Suppressor macrophage treated with lipopolysaccharide for 1 hour (primary cell): Measurements from ENCODE around the gene OR52E4.
A peak's percentile ranks its signal among the peaks of the same experiment; 100 is the strongest.

Experiments used
- DNase-seq, 3 donors: peaks; one replicate each; pipeline ENCODE4 v3.0.0-alpha.2; 2020 to 2022

OR52E4 gene

DNA sequence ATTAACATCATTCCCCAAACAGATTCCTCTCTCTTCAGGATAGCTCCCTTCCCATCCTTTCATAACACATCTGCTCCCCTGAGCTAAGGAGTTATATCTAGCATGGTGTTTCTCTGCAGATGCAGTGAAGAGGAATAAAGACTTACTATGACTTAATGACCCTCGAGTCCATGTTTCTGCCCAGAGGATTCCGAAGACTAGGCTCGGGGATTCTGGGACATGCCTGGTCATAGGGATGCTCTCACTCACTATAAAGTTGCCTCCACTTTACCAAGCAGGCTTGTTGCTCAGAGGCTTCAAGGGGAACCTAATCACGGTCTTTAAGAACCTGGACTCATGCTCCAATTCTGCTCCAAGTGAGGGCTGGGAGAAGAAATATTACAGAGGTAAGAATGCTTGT, at the start of gene OR52E4:
Gene OR52E4, plus strand, starts transcription at position 301 of the 400 bp plus-strand sequence. CDS start 3,664 bp downstream, outside the sequence.
- no peak for DNase-seq

DNA sequence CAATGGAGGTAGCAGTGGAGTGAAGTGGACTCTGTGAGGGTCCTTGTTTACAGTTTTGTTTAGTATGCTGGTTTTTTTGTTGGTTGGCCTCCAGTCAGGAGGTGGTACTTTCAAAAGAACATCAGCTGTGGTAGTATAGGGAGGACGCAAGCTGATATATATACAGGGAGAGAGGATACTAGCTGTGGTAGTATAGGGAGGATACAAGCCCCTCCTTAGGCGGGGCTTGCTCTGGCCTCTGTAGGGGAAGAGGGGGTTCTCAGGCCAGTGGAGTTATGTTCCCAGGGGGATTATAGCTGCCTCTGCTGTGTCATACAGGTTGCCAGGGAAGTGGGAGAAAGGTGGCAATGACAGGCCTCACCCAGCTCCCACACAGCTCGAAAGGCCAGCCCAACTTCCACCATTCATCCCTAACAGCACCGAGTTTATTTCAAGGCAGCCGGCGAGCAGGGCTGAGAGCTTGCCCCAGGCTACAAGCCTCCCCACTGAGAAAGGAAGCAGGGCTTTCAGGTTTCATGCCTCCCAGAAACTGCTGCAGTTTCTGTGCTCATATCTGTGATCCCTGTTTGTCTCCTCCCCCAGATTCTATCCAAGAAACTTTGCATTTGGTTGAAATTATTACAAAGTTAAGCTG, 49.1 kb upstream of the OR52E4 start:
- DNase-seq: no peak

DNA sequence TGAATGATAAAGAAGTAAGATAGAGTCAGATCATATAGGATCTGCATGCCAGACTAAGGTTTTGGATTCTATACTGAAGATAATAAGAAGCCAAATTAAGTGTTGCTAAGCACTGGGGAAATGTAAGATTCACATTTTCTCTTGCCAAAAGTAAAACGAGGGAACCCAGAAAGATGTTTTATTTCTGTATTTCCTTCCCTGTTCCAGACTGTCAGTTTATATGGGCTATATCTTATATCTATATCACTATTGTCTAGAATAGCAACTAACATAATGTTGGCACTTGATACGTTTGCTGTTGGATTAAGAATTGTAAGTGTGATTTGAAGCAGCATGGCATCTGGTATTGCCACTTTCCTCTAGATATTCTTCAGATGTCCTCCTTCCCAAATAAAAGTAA, 47.0 kb upstream of the OR52E4 start:
- no peak for DNase-seq

DNA sequence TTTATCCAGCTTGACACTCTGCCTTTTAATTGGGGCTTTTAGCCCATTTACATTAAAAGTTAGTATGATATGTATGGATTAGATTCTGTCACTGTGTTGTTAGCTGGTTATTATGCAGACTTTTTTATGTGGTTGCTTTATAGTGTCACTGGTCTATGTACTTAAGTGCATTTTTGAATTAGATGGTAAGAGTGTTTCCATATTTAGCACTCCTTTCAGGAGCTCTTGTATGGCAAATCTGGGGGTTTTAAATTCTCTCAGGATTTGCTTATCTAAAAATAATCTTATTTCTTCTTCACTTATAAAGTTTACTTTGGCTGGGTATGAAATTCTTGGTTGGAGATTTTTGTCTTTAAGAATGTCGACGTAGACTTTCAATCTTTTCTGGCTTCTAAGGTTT, 42.7 kb upstream of the OR52E4 start:
- DNase-seq: no peak

DNA sequence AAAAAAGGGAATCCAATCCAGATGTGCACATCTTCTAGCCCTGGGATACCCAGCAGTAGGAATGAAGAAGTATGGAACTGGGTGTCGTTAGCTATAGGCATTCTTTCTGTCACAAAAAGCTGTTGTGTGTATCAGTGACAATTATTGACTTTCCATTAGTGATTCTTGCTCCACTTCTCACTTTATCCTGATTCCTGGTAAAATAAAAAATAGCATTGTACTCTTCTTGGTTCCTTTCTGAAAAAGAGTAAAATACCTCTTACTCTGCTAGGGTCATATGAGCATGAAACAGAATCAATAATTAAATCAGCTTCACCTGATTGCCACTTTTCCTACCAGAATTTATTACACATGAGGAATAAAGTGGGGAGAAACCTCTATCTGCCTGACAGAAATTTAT, 38.6 kb upstream of the OR52E4 start, which contains the start of gene OR52E6:
Gene OR52E6, minus strand, starts transcription at position 101 of the 400 bp plus-strand sequence. Its CDS starts 0 bp downstream, at position 101.
- no peak for DNase-seq

DNA sequence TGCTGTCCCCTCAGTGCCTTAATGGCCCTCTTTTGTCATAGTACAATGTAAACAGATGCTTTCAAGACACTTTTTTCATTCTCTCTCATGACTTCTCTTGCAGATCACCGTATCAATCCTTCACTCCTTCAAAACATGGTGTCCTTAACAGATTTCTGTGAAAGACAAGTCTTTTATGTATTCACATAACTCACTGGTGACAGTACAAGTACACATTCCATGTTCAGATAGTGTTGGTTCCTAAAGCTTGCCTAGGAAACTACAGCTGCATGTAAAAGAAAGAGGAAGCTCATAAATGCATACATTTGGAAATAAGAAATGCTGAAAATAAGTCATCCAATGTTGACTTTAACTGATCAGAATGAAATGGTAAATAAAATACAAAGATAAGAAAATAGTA, 33.7 kb upstream of the OR52E4 start:
- no peak for DNase-seq

DNA sequence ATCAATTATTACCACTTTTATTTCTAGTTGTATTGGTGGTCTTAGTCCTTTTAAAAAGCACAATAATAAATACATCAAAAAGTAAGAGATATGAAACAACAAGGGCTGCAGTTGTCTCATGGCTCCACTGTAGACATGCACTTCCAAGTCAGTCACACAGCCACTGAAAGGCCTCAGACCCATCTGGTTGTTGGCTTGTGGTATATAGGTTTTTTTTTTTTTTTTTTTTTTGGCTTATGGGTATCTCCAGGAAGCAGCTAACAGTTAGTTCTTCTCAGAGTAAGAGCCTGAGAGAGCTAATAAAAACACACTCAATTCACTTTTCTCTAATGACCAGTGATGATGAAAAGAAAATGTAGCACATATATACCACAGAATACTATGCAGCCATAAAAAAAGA, 32.7 kb upstream of the OR52E4 start:
- no peak for DNase-seq

DNA sequence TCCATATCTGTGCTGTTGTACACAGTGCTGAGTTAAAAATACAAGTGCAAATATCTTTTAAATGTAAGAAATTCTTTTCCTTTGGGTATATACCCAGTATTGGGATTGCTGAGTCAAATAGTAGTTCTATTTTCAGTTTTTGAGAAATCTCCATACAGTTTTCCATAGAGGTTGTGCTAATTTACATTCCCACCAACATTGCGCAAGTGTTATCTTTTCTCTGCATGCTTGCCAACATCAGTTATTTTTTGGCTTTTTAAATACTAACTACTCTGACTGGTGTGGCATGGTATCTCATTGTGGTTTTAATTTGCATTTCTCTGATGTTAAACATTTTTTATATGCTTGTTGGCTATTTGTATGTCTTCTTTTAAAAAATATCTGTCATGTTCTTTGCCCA, 29.4 kb upstream of the OR52E4 start:
- DNase-seq: no peak

DNA sequence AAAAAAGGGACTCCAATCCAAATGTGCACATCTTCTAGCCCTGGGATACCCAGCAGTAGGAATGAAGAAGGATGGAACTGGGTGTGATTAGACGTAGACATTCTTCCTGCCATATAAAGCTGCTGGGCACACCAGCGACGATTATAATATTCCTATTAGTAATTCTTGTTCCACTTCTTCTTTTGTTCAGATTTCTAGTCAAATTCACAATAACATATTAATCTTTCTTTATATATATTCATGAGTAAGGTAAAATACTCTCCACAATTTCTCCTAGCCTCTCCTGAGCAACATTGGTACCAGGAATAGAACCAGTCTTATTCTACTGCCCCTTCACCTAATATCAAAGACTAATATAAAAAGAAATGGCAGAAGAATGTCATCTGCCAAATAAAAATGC, 22.8 kb upstream of the OR52E4 start, which contains the start of gene OR52E8:
Gene OR52E8, minus strand, starts transcription at position 101 of the 400 bp plus-strand sequence. Its CDS starts 0 bp downstream, at position 101.
- no peak for DNase-seq

DNA sequence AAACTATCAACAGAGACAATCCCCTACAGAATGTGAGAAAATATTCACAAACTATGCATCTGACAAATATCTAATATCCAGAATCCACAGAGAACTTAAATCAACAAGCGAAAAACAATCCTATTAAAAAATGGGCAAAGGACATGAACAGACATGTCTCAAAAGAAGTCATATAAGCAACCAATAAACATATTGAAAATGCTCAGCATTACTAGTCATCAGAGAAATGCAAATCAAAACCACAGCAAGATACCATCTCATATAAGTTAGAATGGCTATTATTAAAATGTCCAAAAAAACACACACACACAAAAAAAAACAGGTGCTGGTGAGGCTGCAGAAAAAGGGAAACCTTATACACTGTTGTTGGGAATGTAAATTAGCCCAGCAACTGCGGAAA, 14.6 kb upstream of the OR52E4 start:
- no peak for DNase-seq

DNA sequence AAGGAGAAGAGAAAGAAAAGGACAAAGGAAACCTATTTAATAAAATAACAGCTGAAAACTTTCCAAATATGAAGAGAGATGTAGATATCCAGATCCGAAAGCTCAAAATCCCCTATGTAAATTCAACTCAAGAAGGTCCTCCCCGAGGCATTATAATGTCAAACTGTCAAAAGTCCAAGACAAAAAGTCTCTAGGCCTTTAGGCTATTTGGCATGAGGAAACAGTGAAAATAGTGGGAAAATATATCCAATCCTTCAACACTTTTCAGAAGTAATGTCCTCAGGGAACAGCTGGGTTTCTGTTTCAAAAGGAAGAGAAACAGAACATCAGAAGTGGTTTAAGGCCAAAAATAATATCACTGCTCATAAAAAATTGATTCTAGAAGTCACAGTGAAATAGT, 1.9 kb upstream of the OR52E4 start:
- no peak for DNase-seq

DNA sequence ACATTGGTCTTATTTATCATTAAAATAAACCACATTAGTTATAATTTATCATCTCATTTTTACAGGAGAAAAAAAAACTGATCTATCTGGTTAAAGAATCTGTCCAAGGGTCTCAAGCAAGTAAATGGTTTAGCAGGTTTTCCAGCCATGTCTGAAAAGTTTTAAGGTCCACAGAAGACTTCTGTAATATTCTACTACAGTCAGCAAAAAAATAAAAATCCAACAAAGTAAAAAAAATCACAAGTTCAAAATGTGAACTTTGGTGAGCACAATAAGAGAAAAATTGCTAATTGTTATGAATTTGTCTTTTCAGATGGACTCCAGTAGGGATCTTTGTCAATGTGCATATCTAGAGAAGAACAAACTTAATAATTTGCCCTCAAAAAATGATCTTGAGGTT, 1.3 kb downstream of the OR52E4 start:
- DNase-seq: no peak

DNA sequence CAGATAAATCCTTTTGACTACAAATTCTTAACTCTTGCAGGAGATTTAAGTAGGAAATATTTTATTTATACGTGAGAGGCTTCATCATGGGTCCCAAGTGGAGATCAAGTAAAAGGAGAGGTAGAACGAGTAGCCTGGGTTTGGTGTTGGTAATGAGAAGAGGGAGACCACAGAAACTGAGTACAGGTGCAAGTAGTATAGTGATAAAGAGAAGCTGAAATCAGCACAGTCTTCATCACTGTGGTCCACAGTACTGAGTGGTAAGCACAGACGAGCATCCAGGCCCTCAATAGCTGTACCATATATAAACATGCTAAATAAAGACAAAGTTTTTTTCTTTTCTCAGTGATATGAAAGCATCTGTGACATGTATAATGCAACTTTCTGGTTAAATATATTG, 6.7 kb downstream of the OR52E4 start:
- no peak for DNase-seq

DNA sequence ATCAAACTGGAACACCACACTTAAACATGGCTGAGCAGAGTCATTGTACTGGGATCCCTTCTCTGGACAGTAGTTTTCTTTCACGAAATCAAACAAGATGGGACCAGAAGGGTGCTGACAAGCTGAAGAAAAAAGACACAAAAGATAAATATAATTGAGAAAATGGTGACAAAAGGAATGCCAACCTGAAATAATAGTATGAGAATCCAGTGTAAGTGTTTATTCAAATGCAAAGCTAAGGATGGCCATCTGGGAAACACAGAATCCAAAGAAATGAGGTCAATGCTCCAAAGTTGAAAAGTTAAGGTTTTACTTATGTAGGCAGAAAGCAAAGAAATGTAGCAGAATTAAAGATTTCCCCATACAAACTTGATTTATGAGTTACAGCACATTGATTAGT, 7.2 kb downstream of the OR52E4 start:
- DNase-seq: no peak

DNA sequence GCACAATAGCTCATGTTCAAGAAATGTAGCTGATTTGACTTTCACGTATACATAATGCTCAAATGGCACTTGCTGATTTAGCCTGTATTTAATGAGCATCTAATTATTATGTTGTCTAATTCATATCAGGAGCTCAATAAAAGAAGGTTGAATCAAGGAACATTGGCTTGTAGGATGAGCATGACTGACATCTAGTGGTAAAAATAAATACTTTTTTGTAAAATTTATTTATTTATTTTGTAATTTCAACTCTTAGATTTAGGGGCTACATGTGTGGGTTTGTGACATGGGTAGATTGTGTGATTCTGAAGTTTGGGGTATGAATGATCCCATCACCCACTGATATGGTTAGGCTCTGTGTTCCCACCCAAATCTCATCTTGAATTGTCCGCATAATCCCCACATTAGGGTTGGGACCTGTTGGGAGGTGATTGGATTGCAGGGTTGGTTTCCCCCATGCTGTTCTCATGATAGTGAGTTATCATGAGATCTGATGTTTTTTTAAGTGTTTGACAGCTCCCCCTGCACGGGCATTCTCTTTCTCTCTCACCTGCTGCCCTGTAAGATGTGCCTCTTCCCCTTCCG, 10.9 kb downstream of the OR52E4 start:
- DNase-seq: peak; percentile 13 to 60 (median 38)

DNA sequence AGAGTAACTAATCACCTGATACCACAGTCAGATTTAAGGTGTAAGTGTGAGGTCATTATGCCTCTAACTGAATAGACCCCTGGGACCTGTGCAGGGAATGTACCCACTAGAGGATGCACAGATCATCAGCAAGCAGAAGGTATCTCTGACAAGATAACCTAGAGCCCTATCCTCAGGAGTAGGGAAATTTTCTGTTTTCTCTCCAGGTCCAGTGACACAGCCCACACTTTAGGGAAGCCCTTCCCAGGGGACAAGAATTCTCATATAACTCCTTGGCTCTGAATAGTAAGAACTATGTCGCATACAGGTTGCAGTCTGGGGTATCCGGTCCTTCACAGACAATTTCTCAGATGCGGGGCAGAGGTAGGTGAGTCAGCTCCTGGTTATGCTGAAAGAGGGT, 12.5 kb downstream of the OR52E4 start, which contains the start of gene OR52E5:
Gene OR52E5, plus strand, starts transcription at position 301 of the 400 bp plus-strand sequence. CDS start 7,569 bp downstream, outside the sequence.
- DNase-seq: no peak

DNA sequence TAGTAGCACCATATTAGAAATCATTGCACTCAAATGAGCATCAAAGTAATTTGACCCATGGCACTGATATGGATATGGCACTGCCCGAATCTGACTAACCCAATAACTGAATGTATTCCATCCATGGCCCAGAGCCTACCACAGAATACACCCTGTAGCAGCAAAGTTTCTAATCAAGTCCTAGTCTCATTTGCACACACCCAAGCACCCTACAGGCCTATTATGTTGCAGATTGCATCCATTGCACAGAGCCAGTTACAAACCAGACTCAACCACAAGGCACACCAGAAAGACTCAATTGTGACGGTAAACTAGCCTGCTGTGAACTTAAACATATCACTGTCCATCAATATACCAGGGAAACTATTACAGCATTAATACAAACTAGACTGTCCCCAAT, 19.1 kb downstream of the OR52E4 start:
- no peak for DNase-seq

DNA sequence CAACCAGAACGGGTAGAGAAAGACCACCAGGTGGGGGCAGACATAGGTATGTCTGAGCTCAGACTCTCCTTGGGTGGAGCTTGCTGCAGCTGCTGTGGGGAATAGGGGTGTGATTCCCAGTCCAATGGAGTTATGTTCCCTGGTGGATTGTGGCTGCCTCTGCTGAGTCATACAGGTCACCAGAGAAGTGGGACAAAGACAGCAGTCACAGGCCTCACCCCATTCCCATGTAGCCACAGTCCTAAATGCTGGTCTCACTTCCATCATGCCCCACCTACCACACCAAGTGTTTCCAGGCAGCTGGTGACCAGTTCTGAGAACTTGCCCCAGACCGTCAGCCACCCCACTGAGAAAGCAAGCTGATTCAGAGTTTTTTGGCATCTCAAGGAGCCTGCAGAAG, 30.1 kb downstream of the OR52E4 start:
- DNase-seq: no peak

DNA sequence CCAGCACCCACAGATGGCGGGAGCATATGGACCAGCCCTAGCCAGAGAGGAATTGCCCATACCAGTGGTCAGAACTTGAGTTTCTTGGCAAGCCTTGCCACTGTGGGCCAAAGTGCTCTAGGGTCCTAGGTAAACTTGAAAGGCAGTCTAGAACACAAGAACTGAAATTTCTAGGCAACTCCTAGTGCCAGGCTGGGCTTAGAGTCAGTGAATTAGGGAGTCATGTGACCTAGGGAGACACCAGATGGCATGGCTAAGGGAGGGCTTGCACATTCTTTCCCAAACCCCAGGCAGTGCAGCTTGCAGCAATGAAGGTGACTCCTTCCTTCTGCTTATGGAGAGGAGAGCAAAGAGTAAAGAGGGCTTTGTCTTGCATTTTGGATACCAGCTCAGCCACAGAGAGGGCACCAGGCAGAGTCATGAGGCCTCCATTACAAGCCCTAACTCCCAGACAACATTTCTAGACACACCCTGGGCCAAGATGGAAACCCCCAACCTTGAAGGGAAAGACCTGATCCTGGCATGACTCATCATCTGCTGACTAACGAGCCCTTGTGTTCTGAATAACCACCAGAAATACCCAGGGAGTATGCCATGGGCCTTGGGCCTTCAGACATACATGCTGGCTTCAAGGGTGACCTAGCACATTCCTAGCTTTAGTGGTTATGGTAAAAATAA, 42.5 kb downstream of the OR52E4 start:
- DNase-seq: peak; percentile 62 to 78 (median 66)

DNA sequence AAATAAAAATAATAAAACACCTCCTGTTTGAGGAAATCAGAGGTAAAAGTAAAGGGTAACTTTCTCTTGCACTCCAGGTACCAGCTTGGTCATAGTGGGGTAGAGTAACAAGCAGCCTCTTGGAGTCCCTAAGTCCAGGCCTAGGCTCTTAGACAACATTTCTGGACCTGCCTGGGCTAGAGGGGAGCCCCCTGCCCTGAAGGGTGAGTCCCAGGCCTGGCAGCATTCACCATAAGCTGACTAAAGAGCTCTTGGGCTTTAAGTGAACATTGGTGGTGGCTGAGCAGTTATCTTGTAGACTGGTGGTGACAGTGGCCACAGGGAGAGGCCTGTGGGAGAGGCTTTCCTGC, 43.0 kb downstream of the OR52E4 start:
- DNase-seq: no peak

DNA sequence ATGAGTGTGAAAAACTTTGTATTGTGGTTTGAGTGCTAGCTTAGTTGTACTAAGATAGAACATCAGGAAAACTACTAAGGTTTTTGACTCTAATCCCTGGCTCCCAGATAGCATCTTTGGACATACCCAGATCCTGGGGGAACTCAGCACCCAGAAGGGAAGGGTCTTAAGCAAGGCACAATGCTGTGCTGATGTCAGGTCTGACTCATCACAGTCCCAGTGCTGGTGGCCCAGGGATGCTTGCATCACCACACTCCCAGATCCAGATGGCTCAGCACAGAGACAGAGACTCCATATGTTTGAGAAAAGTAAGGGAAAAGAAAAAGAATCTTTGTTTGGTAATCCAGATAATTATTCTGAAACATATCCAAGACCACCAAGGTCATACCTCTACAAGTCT, 43.4 kb downstream of the OR52E4 start:
- DNase-seq: peak in 2 of 3 donors; percentile 14 to 27

DNA sequence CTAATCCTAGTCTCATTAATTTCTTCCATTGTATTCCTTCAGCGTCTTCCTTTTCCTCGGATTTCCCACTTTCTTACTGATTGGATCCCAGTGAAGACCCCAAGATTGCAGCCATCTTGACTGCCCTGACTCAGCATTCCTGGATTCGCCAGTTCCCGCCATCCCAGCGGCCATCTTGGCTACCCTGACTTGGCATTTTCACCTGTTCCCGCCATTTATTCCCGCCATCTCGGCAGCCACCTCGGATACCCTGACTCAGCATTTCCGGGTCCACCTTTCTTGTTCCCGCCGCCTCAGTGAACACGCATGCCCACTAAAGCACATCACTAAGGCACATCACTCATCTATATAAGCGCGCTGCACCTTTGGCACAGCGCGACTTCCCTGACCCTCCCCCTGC, 47.8 kb downstream of the OR52E4 start:
- no peak for DNase-seq

DNA sequence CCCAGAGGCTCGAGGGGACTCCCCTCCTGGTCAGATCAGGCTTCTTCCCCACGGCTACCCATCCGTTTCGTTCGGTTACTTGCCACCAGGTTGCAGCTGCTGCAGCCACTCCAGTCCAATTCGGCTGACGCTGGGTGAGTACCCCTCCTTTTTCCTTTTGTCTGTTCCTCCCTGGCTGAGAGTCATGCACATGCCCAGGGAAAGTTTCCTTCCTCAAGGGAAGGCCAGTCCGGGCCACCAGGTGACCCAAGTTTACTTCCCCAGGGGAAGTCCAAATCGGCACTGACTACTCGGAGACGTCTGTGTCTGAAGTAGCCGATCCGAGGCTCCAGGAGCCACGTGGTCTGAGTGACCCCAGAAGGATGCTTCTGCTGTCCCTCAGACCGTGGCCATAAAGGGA, 48.4 kb downstream of the OR52E4 start:
- no peak for DNase-seq
